SU-DHL-6 (cell line): ENCODE results near the gene ACSF3.

Experiments
- CTCF ChIP-seq: fragments of 200-600 bp; sonication (generic); IDR thresholded peaks from one replicate; pipeline ENCODE4 v1.5.1; 2017; ENCODE audit warnings: antibody characterized with exemption, mild to moderate bottlenecking, low read length, moderate library complexity; ENCODE audit not compliant: insufficient read depth, poor library complexity, severe bottlenecking
- EZH2phosphoT487 ChIP-seq: fragments of 200-600 bp; sonication (generic), shearing (Covaris generic); conservative IDR thresholded peaks from 2 replicates; pipeline ENCODE4 v1.6.1; 2018; ENCODE audit warnings: mild to moderate bottlenecking, antibody characterized with exemption, low read length, moderate library complexity, mixed read lengths

GRCh38 chr16:89139907-89140361, 46.3 kb downstream of the ACSF3 start:
- TF ChIP-seq CTCF = no peak
- TF ChIP-seq EZH2phosphoT487 = no peak
